HG03066 (cell line): Measurements from ENCODE around the gene CAT.

Experiments used
- ATAC-seq: cut with Tn5 transposase; IDR thresholded peaks from one replicate; pipeline ENCODE4 v1.9.1; 2021; ENCODE audit warnings: low read depth; ENCODE audit not compliant: unreplicated experiment

Gene CAT

DNA sequence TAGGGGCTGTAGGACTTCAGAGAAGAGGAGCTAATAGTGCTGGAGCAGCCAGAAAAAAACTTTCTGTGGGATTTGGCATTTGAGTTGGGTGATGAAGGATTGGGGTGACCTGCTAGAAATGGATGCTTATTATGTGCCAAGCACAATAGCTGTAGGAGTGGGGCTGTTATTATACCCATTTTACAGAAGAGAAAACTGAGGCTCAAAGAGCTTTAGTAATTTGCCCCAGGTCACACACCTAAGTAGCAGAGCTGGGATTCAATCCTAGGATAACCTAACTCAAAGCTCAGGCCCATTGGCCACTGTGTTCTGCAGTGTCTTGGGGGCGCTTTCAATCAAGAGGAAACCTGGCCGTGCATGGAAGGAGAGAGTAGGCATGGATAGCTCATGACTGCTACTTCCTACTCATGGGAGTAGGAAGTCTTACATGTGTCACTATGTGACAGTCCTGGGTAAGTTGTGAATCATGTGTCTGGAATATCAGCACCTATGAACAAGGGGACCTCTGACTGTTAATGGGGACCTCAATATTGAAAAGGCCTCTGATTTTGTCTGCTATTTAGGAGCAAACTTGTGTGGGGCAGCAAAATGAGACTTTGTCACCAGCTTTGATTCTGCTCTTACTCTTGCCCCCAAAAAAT lies 81.0 kb downstream of the CAT start:
- no peak for ATAC-seq

DNA sequence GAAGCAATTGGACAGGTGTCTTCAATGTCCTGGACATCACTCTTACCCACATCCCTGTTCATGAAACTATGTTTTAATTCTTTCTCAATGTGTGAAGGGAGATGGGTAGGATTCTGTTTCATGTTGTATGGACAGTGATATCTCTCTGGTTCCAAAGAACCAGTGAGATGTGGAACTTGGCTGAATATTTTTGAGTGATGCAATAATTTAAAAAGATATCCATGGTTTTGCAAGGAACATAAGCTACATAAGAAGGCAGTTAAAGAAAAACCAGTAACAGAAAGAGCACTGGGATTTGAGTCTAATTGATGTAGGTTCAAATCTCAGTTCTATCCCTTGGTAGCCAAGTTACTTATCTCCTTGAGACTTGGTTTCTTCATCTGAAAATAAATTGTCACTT lies 82.5 kb downstream of the CAT start:
- no peak for ATAC-seq
